ENCODE results near the gene SYT12. TPM values are rescaled to one million over a fixed set of nuclear protein-coding genes. Genes with fewer than 3 reads are reported as not detected.

The SYT12 gene
- total RNA-seq, 2 donors from 2014 or later = 0.91 to 1.1 TPM

DNA sequence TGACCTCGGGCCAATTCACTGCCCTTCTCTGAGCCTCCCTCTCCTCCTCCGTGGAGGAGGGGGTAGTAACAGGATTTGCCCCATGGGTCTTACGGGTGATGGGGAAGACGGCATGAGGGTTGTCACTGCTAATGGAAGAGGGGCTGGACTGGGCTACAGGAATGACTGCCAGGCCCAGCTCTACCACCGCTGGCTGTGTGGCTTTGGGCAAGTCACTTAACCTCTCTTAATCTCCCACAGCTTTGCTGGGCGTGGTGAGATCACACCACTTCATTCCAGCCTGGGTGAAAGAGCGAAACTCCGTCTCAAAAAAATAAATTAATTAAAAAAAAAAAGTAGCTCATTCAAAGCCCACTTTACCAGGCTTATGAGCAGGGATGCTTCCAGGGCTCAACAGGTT, 2.8 kb downstream of the SYT12 start:
- Histone ChIP-seq H3K36me3 (ENCODE audit: control insufficient read depth, insufficient read depth, low read length) (no peaks in the 10 kb centered on the region), H3K27me3 (ENCODE audit: control insufficient read depth, insufficient read depth, low read length, poor library complexity, severe bottlenecking) (peaks cover 35% of the 10 kb centered on the region), H3K27ac (ENCODE audit: low read depth, low read length) (no peak overlapping the region), H3K9ac (ENCODE audit: extremely low read depth, low read length, poor library complexity, severe bottlenecking) (no peak overlapping the region), H3K9me3 (ENCODE audit: control insufficient read depth, low read length) (no peaks in the 10 kb centered on the region), H3K4me1 (ENCODE audit: control insufficient read depth, insufficient read depth, low read length) (no peaks in the 10 kb centered on the region), H3K4me3 (ENCODE audit: low read length) (no peak overlapping the region)
- Mint-ChIP-seq H3K9me3 (no peaks in the 10 kb centered on the region), H3K36me3 (ENCODE audit: low read depth) (no peaks in the 10 kb centered on the region), H3K4me1 (peaks cover 4% of the 10 kb centered on the region), H3K4me3 (no peak overlapping the region), H3K27me3 (ENCODE audit: insufficient read depth) (peaks cover 52% of the 10 kb centered on the region), H3K27ac (no peak overlapping the region)
- no peak for DNase-seq
- TF ChIP-seq, protein P1, sequence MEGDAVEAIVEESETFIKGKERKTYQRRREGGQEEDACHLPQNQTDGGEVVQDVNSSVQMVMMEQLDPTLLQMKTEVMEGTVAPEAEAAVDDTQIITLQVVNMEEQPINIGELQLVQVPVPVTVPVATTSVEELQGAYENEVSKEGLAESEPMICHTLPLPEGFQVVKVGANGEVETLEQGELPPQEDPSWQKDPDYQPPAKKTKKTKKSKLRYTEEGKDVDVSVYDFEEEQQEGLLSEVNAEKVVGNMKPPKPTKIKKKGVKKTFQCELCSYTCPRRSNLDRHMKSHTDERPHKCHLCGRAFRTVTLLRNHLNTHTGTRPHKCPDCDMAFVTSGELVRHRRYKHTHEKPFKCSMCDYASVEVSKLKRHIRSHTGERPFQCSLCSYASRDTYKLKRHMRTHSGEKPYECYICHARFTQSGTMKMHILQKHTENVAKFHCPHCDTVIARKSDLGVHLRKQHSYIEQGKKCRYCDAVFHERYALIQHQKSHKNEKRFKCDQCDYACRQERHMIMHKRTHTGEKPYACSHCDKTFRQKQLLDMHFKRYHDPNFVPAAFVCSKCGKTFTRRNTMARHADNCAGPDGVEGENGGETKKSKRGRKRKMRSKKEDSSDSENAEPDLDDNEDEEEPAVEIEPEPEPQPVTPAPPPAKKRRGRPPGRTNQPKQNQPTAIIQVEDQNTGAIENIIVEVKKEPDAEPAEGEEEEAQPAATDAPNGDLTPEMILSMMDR (conservative IDR thresholded peaks at IDR 0.05) = no peak
- WGBS, 2 experiments (ENCODE audit: insufficient coverage in 1 of 2, insufficient read length in 1 of 2) = 85 to 87% methylated on average over 4 to 8 of the region's 8 CpGs

DNA sequence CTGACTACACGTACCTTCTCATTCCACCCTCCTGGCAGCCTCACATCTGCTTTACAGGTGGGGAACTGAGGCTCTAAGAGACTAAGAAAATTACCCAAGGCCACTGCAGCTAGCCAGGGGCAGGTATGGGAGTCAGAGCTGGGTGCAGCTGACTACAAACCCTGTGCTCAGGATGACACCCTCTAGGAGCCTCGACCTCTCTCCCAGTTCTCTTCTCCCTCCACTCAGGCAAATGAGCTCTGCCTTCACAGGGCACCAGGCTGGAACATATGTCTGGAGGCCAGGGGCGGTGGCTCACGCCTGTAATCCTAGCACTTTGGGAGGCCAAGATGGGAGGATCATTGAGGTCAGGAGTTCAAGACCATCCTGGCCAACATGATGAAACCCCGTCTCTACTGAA, 4.0 kb downstream of the SYT12 start:
- Histone ChIP-seq H3K27ac (ENCODE audit: low read depth, low read length) (no peak overlapping the region), H3K36me3 (ENCODE audit: control insufficient read depth, insufficient read depth, low read length) (no peaks in the 10 kb centered on the region), H3K4me3 (ENCODE audit: low read length) (no peak overlapping the region), H3K9ac (ENCODE audit: extremely low read depth, low read length, poor library complexity, severe bottlenecking) (no peak overlapping the region), H3K4me1 (ENCODE audit: control insufficient read depth, insufficient read depth, low read length) (no peaks in the 10 kb centered on the region), H3K9me3 (ENCODE audit: control insufficient read depth, low read length) (no peaks in the 10 kb centered on the region), H3K27me3 (ENCODE audit: control insufficient read depth, insufficient read depth, low read length, poor library complexity, severe bottlenecking) (peaks cover 35% of the 10 kb centered on the region)
- TF ChIP-seq, protein P1 (conservative IDR thresholded peaks at IDR 0.05) = no peak
- DNase-seq = no peak
- Mint-ChIP-seq H3K9me3 (no peaks in the 10 kb centered on the region), H3K27me3 (ENCODE audit: insufficient read depth) (peaks cover 43% of the 10 kb centered on the region), H3K4me3 (no peak overlapping the region), H3K36me3 (ENCODE audit: low read depth) (no peaks in the 10 kb centered on the region), H3K27ac (no peak overlapping the region), H3K4me1 (peaks cover 4% of the 10 kb centered on the region)
- 82 to 98% methylated on average over 5 of the region's 5 CpGs for WGBS, 2 experiments (ENCODE audit: insufficient coverage in 1 of 2, insufficient read length in 1 of 2)

DNA sequence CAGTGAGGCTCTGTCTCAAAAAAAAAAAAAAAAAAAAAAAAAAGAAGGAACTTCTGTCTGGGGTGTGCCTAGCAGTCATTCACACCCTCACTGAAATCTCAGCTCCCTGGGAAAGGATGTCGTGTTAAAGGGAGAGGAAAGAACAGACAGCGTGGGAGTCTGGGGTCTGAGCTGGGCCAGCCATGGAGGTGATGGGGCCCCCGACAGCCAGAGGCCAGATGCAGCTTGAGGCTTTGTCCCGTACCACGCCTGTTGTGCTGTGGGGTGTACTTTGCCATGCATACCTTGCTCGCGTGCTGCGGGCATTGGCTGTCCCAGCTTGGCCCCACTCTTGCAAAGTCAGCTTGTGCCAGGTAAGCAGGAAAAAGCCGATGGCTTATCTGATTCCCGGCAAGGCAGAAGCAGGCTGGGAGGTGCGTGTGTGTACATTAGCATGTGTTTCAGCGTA, 4.6 kb downstream of the SYT12 start:
- H3K4me3 Mint-ChIP-seq = no peak overlapping the region
- no peak for DNase-seq
- H3K4me1 ChIP-seq (ENCODE audit: control insufficient read depth, insufficient read depth, low read length) = no peaks in the 10 kb centered on the region
- WGBS, 2 experiments (ENCODE audit: insufficient coverage in 1 of 2, insufficient read length in 1 of 2) = 94% methylated on average over 10 to 12 of the region's 12 CpGs
- H3K4me1 Mint-ChIP-seq = peaks cover 3% of the 10 kb centered on the region
- no peaks in the 10 kb centered on the region for H3K36me3 Mint-ChIP-seq (ENCODE audit: low read depth)
- no peaks in the 10 kb centered on the region for H3K36me3 ChIP-seq (ENCODE audit: control insufficient read depth, insufficient read depth, low read length)
- no peak overlapping the region for H3K9ac ChIP-seq (ENCODE audit: extremely low read depth, low read length, poor library complexity, severe bottlenecking)
- no peak overlapping the region for H3K27ac ChIP-seq (ENCODE audit: low read depth, low read length)
- no peak overlapping the region for H3K4me3 ChIP-seq (ENCODE audit: low read length)
- no peaks in the 10 kb centered on the region for H3K9me3 ChIP-seq (ENCODE audit: control insufficient read depth, low read length)
- H3K9me3 Mint-ChIP-seq = no peaks in the 10 kb centered on the region
- peaks cover 37% of the 10 kb centered on the region for H3K27me3 Mint-ChIP-seq (ENCODE audit: insufficient read depth)
- H3K27me3 ChIP-seq (ENCODE audit: control insufficient read depth, insufficient read depth, low read length, poor library complexity, severe bottlenecking) = peaks cover 29% of the 10 kb centered on the region
- H3K27ac Mint-ChIP-seq = no peak overlapping the region
- TF ChIP-seq, protein P1 (conservative IDR thresholded peaks at IDR 0.05) = no peak

All from endodermal cell (in vitro differentiated cells).